C4-2B (cell line): ENCODE results near the gene AFAP1.

Experiments
- CTCF ChIP-seq: fragments of 450-650 bp; conservative IDR thresholded peaks from 2 replicates; pipeline ENCODE4 v1.5.1; 2017; ENCODE audit warnings: mild to moderate bottlenecking
- ZFX ChIP-seq: fragments of 450-650 bp; IDR thresholded peaks from 2 replicates; pipeline ENCODE4 v1.6.1; 2017

- TF ChIP-seq CTCF (no peak), ZFX (no peak)
Observed at GRCh38 chr4:7872264-7872771, 67.3 kb downstream of the AFAP1 start.
